K562 treated with DMSO at 1 percent for 4 hours (cell line): ENCODE measurements around the gene TCTA. TPM values are rescaled to one million over a fixed set of nuclear protein-coding genes. Genes with fewer than 3 reads are reported as not detected.

ENCODE experiments used
- total RNA-seq: library from RNA; unstranded; fragments of 300-600 nt; gene quantifications from 2 replicates; pipeline ENCODE4 v1.2.3, GENCODE V29; 2022; ENCODE audit not compliant: insufficient read depth

The TCTA gene, protein sequence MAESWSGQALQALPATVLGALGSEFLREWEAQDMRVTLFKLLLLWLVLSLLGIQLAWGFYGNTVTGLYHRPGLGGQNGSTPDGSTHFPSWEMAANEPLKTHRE
- total RNA-seq: 9.9 and 11.6 TPM in 2 replicates

DNA sequence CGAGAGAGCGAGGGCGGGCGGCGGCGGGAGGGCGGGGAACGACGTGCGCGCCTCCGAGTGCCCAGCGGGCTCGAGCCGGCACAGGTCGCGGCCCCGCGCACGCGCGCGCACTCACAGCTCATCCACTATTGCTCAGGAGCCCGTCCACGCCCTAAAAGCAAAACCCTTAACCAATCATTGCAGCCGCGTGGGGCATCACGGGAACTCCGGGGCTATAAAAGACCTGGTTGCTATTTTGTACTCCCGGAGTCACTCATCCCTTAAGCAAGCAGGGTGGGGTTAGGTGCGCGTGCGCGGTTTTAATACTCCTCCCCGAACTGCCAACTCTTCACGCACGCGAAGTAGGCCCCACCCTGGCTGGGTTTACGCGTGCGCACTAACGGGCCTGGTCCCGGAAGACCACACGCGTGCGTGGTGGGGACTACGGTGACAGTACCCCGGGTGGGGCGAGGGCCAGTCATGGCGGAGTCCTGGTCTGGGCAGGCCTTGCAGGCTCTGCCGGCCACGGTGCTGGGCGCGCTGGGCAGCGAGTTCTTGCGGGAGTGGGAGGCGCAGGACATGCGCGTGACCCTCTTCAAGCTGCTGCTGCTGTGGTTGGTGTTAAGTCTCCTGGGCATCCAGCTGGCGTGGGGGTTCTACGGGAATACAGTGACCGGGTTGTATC, at the start of gene TCTA, which contains the start of gene RHOA:
TCTA (plus strand) TSS at position 456 of the 664 bp plus-strand sequence; CDS start at position 460, 4 bp downstream.
RHOA (minus strand) TSS at position 9 of the 664 bp plus-strand sequence. CDS start 36,387 bp downstream, outside the sequence.

GRCh38 chr3:49422379-49423248, 10.4 kb downstream of the TCTA start, which contains the start of gene AMT:
Gene AMT (minus strand): TSS chr3:49422473. CDS start chr3:49422450, 23 bp downstream.

Other genes starting within 250 kb of the TCTA start
- 3.4 and 3.5 TPM in 2 replicates for gene CCDC71, start 246.1 kb upstream of the TCTA start, total RNA-seq
- 33.6 and 44.1 TPM in 2 replicates for gene KLHDC8B, start 240.8 kb upstream of the TCTA start, total RNA-seq
- gene C3orf62, start 135.2 kb upstream of the TCTA start, total RNA-seq: 4.1 and 7.5 TPM in 2 replicates
- gene USP4, start 72.4 kb upstream of the TCTA start, total RNA-seq: 8.1 and 8.4 TPM in 2 replicates
- gene GPX1, start 54.1 kb upstream of the TCTA start, total RNA-seq: not detected in 2 replicates
- 233 and 256 TPM in 2 replicates for gene RHOA, start 447 bp upstream of the TCTA start, total RNA-seq
- 1.8 and 3.3 TPM in 2 replicates for gene AMT, start 10.1 kb downstream of the TCTA start, total RNA-seq
- 5.3 and 9.7 TPM in 2 replicates for gene NICN1, start 16.9 kb downstream of the TCTA start, total RNA-seq
- gene DAG1, start 57.8 kb downstream of the TCTA start, total RNA-seq: 10.8 and 14.5 TPM in 2 replicates
- 0.07 and 0.21 TPM in 2 replicates for gene BSN, start 142.1 kb downstream of the TCTA start, total RNA-seq